ENCODE measurements around the gene ARMC2.
"Not testable (repeated sequence)": the region's sequence is repeated elsewhere in the genome, so short reads cannot be mapped to it uniquely, and the experiment has no call there.

Gene ARMC2

DNA sequence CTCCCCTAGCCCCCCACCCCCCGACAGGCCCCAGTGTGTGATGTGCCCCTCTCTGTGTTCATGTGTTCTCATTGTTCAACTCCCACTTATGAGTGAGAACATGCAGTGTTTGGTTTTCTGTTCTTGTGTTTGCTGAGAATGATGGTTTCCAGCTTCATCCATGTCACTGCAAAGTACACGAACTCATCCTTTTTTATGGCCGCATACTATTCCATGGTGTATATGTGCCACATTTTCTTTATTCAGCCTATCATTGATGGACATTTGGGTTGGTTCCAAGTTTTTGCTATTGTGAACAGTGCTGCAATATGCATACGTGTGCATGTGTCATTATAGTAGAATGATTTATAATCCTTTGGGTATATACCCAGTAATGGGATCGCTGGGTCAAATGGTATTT is 42.7 kb downstream of the ARMC2 start:
- H3K27me3 ChIP-seq (replicated peaks; ENCODE audit: control insufficient read depth, insufficient read depth, low read length); H3K36me3 ChIP-seq (ENCODE audit: control insufficient read depth, insufficient read depth, low read length, severe bottlenecking); H3K9ac ChIP-seq (ENCODE audit: low read length); H3K9me3 ChIP-seq (ENCODE audit: control insufficient read depth, low read length); H3K4me3 ChIP-seq (ENCODE audit: low read length); DNase-seq (ENCODE audit: low read depth): not testable (repeated sequence)
- H3K4me1 ChIP-seq (ENCODE audit: control insufficient read depth, insufficient read depth, low read length): peaks cover 16% of the 10 kb centered on the region

DNA sequence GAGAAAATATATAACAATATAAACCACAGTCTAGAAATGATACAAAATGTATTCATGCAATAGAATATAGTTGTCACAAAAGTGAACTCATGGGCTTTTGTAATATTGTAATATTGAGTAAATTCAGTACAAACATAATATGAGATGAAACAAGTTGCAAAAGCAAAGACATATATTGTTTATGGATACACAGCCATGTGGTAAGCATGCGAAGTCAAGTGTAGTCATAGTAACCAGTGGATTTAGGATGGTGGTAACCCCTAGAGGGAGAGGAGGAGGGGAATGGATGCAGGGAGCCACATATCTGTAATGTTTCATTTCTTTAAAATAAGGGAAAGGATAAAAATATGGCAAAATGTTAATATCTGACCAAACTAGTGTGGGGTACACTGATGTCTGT is 47.3 kb downstream of the ARMC2 start:
- H3K36me3 ChIP-seq (ENCODE audit: control insufficient read depth, insufficient read depth, low read length, severe bottlenecking): no peaks in the 10 kb centered on the region
- H3K9ac ChIP-seq (ENCODE audit: low read length): peak overlapping the region; percentile 75
- H3K4me1 ChIP-seq (ENCODE audit: control insufficient read depth, insufficient read depth, low read length): peaks cover 34% of the 10 kb centered on the region
- H3K27me3 ChIP-seq (replicated peaks; ENCODE audit: control insufficient read depth, insufficient read depth, low read length): no peaks in the 10 kb centered on the region
- H3K9me3 ChIP-seq (ENCODE audit: control insufficient read depth, low read length): no peaks in the 10 kb centered on the region
- H3K4me3 ChIP-seq (ENCODE audit: low read length): peak overlapping the region; percentile 49
- DNase-seq (ENCODE audit: low read depth): peak; percentile 63

DNA sequence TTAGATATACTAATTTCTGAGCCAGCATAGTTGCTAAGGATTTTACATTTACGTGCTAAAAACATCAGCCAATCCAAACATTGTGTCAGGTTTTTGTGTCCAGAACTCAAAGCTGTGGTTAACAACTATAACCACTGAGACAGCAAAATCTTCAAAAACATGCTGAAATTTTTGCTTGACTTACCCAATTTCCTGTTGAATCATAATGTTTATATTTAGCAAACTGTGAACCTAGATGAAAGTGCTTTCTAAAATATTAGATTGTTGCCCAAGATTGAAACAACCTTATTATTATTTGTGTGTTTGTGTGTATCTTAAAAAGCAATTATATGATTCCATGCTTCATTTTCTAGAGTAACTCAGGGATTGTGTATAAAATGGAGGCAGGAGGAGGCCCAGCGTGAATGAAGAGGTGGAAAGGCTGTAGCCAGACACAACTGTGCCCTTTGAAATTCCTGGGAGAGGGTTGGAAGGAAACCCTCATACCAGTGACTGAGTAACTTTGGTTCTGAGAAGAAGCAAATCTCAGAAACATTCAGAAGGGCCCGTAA is 48.0 kb downstream of the ARMC2 start:
- Histone ChIP-seq H3K27me3 (replicated peaks; ENCODE audit: control insufficient read depth, insufficient read depth, low read length) (no peaks in the 10 kb centered on the region), H3K4me3 (ENCODE audit: low read length) (peak overlapping the region; percentile 3), H3K9me3 (ENCODE audit: control insufficient read depth, low read length) (no peaks in the 10 kb centered on the region), H3K36me3 (ENCODE audit: control insufficient read depth, insufficient read depth, low read length, severe bottlenecking) (no peaks in the 10 kb centered on the region), H3K9ac (ENCODE audit: low read length) (peak overlapping the region; percentile 75), H3K4me1 (ENCODE audit: control insufficient read depth, insufficient read depth, low read length) (peaks cover 36% of the 10 kb centered on the region)
- peak; percentile 87 for DNase-seq (ENCODE audit: low read depth)

DNA sequence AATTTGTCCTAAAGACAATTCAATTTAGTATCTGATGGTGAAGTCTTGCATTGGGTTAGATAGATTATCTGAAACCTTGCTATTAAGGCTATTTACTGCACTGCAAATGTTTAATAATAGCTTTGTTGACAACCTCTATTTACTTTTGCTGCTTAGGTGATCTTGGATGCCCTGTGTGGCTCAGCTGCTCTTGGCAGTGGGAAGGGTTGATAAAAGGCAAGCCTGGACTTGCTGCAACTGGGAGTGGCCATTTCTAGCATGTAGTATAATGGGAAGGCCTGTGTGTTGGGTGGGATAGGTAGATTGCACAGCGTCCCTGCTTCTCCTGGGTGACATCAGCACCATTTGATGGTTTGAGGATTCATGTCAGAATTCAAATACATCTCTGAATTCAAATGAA is 49.1 kb downstream of the ARMC2 start:
- Histone ChIP-seq H3K9ac (ENCODE audit: low read length) (peak overlapping the region; percentile 75), H3K36me3 (ENCODE audit: control insufficient read depth, insufficient read depth, low read length, severe bottlenecking) (no peaks in the 10 kb centered on the region), H3K9me3 (ENCODE audit: control insufficient read depth, low read length) (no peaks in the 10 kb centered on the region), H3K4me3 (ENCODE audit: low read length) (peak overlapping the region; percentile 11), H3K4me1 (ENCODE audit: control insufficient read depth, insufficient read depth, low read length) (peaks cover 36% of the 10 kb centered on the region), H3K27me3 (replicated peaks; ENCODE audit: control insufficient read depth, insufficient read depth, low read length) (no peaks in the 10 kb centered on the region)
- no peak for DNase-seq (ENCODE audit: low read depth)

DNA sequence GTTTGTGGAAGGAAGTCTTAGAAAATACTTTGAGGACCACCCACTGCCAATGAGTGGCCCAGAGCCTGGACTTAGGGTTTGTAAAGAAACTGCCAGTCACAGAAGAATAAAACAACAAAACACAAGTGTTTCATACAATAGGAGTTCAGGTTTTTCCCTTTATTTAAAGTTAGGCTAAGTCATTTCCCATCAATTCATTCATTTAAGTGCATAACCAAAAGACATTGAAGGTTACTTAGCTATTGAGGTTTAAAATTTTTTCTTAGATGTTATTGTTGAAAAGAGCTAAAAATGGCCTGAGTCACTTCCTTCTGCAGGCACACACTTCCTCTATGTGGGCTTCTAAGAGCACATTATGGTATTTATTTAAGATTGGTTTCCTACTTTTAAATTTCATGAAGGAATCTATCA is 54.2 kb downstream of the ARMC2 start:
- no peaks in the 10 kb centered on the region for H3K9me3 ChIP-seq (ENCODE audit: control insufficient read depth, low read length)
- H3K9ac ChIP-seq (ENCODE audit: low read length): no peak overlapping the region
- H3K4me3 ChIP-seq (ENCODE audit: low read length): no peak overlapping the region
- peaks cover 6% of the 10 kb centered on the region for H3K4me1 ChIP-seq (ENCODE audit: control insufficient read depth, insufficient read depth, low read length)
- H3K27me3 ChIP-seq (replicated peaks; ENCODE audit: control insufficient read depth, insufficient read depth, low read length): no peaks in the 10 kb centered on the region
- no peak for DNase-seq (ENCODE audit: low read depth)
- H3K36me3 ChIP-seq (ENCODE audit: control insufficient read depth, insufficient read depth, low read length, severe bottlenecking): no peaks in the 10 kb centered on the region

DNA sequence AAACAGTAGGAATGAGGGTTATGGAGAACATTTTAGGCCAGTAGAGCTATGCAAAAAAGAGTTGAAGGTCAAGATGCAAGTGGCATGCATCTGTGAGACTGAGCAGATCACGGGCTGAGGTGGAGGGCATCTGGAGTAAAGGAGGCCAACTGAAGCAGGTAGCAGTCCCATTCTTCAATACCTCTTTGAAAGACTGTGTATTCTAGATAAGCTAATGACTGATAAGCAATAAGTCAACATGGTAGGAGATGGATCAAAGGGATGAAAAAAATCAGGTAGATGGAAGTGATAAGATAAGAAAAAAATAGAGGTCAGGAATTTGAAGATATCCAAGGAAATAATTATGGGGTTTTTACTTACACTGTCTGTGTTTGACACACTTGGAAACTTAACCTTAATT is 55.6 kb downstream of the ARMC2 start:
- no peak overlapping the region for H3K4me3 ChIP-seq (ENCODE audit: low read length)
- no peak for DNase-seq (ENCODE audit: low read depth)
- no peak overlapping the region for H3K9ac ChIP-seq (ENCODE audit: low read length)
- H3K9me3 ChIP-seq (ENCODE audit: control insufficient read depth, low read length): no peaks in the 10 kb centered on the region
- H3K36me3 ChIP-seq (ENCODE audit: control insufficient read depth, insufficient read depth, low read length, severe bottlenecking): no peaks in the 10 kb centered on the region
- H3K4me1 ChIP-seq (ENCODE audit: control insufficient read depth, insufficient read depth, low read length): peaks cover 4% of the 10 kb centered on the region
- H3K27me3 ChIP-seq (replicated peaks; ENCODE audit: control insufficient read depth, insufficient read depth, low read length): no peaks in the 10 kb centered on the region

DNA sequence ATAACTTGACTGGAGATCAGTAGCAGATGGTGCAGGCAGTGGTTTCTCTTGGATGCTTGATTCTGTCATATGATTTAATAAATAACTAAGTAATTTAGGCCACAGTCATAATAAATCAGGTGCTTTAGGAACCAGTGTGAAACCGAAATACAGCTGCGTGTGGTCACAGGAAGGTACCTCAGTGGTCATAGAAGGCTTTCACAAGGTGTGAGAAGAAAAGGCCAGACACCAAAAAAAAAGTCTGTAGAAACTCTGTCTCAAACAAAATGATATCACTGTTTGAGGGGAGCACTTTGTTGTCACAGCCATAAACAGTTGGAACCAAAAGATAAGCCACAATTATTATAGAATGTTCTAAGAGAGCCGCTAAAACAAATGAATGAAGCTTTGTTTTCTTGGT is 56.5 kb downstream of the ARMC2 start:
- peaks cover 4% of the 10 kb centered on the region for H3K4me1 ChIP-seq (ENCODE audit: control insufficient read depth, insufficient read depth, low read length)
- DNase-seq (ENCODE audit: low read depth): no peak
- H3K9me3 ChIP-seq (ENCODE audit: control insufficient read depth, low read length): no peaks in the 10 kb centered on the region
- H3K4me3 ChIP-seq (ENCODE audit: low read length): no peak overlapping the region
- H3K36me3 ChIP-seq (ENCODE audit: control insufficient read depth, insufficient read depth, low read length, severe bottlenecking): no peaks in the 10 kb centered on the region
- no peak overlapping the region for H3K9ac ChIP-seq (ENCODE audit: low read length)
- H3K27me3 ChIP-seq (replicated peaks; ENCODE audit: control insufficient read depth, insufficient read depth, low read length): no peaks in the 10 kb centered on the region

DNA sequence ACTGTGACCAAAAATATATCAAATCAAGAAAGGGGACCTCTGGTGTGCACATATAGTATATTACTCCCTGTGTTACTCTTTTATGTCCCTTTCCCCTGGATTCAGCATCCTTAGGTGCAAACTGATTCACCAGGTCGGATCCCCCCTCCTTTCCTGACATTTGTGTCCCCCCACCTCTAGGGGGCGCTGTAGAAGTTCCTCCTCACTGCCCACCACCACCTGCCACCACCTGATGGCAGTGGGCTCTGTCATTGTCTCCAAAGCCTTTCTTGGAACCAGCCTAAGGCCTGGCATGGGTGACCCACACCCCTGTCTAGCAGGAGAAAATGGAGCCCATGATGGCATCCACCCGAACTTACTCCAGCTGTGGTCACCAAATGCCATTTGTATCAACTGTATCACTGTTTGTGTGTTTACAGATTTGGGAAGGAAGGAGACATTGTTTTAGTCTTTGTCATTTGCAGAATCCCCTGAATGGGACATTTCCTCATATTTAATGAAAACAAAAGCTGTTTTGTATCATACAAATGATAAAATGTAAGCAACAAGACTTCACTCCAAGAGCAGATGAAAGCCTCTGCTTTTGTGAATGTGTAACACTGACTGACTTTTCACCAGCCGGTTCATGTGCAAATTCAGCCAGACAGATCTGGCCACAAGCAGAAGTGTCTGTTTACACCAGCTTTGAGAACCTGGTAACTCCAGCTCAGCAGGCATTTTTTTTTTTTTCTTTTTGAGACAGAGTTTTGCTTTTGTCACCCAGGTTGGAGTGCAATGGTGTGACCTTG is 66.2 kb downstream of the ARMC2 start:
- peaks cover 4% of the 10 kb centered on the region for H3K27me3 ChIP-seq (replicated peaks; ENCODE audit: control insufficient read depth, insufficient read depth, low read length)
- no peaks in the 10 kb centered on the region for H3K9me3 ChIP-seq (ENCODE audit: control insufficient read depth, low read length)
- H3K4me3 ChIP-seq (ENCODE audit: low read length): no peak overlapping the region
- H3K4me1 ChIP-seq (ENCODE audit: control insufficient read depth, insufficient read depth, low read length): no peaks in the 10 kb centered on the region
- no peak for DNase-seq (ENCODE audit: low read depth)
- H3K36me3 ChIP-seq (ENCODE audit: control insufficient read depth, insufficient read depth, low read length, severe bottlenecking): no peaks in the 10 kb centered on the region
- H3K9ac ChIP-seq (ENCODE audit: low read length): no peak overlapping the region

DNA sequence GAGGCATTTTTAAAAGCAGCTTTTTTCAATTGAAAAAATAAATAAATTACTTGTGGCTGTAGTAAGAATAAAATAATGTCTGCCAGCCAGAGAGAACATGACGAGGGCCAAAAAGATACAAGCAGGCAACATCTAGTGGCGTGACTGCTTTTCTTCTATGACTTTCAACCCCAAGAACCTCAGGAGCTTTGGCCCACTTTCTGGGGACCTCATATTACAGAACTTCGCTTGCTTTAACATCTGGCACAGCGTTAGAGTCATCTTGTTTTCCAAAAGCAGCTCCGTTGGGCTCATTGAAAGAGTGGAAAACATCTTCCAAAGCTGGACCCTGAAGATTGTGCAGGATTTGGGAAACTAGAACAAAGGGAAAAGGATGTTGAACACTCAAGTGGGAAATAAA is 67.0 kb downstream of the ARMC2 start:
- H3K9ac ChIP-seq (ENCODE audit: low read length): no peak overlapping the region
- no peaks in the 10 kb centered on the region for H3K36me3 ChIP-seq (ENCODE audit: control insufficient read depth, insufficient read depth, low read length, severe bottlenecking)
- no peak for DNase-seq (ENCODE audit: low read depth)
- H3K27me3 ChIP-seq (replicated peaks; ENCODE audit: control insufficient read depth, insufficient read depth, low read length): peaks cover 4% of the 10 kb centered on the region
- no peaks in the 10 kb centered on the region for H3K9me3 ChIP-seq (ENCODE audit: control insufficient read depth, low read length)
- H3K4me3 ChIP-seq (ENCODE audit: low read length): no peak overlapping the region
- H3K4me1 ChIP-seq (ENCODE audit: control insufficient read depth, insufficient read depth, low read length): no peaks in the 10 kb centered on the region

DNA sequence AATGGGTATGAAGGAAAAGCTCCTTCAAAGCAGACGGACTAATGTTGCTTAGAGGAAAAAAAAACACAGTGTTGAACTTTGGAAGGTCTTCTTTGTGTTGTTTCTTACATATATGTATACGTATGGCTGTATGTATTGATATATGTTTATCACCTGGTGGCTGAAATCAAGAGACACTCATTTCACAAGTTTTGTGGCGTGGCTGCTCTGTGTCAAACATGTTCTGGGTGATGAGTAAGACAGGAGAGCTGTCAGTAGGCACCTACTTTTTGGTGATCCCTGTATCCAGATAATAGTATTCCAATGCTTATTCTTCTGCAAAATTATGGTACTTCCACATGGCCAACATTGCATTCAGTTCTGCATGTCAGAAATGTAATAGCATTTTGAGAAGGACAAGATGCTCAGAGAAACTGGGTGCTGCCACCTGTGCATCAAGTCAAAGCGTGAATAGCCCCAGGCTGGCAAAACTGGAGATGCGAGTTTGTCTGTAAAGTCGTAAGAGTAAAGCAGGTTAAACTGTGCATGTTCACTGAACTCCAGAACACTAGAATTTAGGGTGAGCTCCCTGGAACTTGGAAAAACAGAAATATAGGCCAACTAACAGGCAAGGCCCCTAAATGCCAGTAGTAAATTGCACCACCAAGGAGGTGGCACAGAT is 67.9 kb downstream of the ARMC2 start:
- H3K4me3 ChIP-seq (ENCODE audit: low read length): no peak overlapping the region
- no peak overlapping the region for H3K9ac ChIP-seq (ENCODE audit: low read length)
- no peaks in the 10 kb centered on the region for H3K9me3 ChIP-seq (ENCODE audit: control insufficient read depth, low read length)
- H3K36me3 ChIP-seq (ENCODE audit: control insufficient read depth, insufficient read depth, low read length, severe bottlenecking): no peaks in the 10 kb centered on the region
- DNase-seq (ENCODE audit: low read depth): no peak
- H3K4me1 ChIP-seq (ENCODE audit: control insufficient read depth, insufficient read depth, low read length): peaks cover 6% of the 10 kb centered on the region
- H3K27me3 ChIP-seq (replicated peaks; ENCODE audit: control insufficient read depth, insufficient read depth, low read length): peaks cover 4% of the 10 kb centered on the region

DNA sequence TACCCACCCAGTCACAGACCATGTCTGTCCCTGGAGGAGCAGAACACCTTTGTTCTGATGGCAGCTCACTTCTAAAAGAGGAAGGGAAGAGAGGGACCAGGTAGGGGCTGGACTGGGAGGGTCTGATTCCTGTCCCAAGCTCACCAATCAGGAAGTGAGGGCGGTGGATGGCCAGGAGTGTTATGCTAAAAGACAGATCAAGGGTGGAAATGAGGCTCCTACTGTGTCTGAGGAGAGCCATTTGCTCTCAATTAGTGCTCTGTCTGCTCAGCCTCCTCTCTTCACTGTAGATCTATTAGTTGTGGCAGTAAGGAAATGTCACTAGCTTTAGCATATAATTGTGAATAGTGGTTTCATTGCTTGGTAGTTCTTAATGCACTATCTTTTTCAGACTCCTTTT is 72.5 kb downstream of the ARMC2 start:
- no peak for DNase-seq (ENCODE audit: low read depth)
- Histone ChIP-seq H3K27me3 (replicated peaks; ENCODE audit: control insufficient read depth, insufficient read depth, low read length) (peaks cover 1% of the 10 kb centered on the region), H3K9me3 (ENCODE audit: control insufficient read depth, low read length) (no peaks in the 10 kb centered on the region), H3K9ac (ENCODE audit: low read length) (no peak overlapping the region), H3K4me1 (ENCODE audit: control insufficient read depth, insufficient read depth, low read length) (peaks cover 17% of the 10 kb centered on the region), H3K4me3 (ENCODE audit: low read length) (no peak overlapping the region), H3K36me3 (ENCODE audit: control insufficient read depth, insufficient read depth, low read length, severe bottlenecking) (no peaks in the 10 kb centered on the region)

Measured in adipocyte (in vitro differentiated cells).